Type B pancreatic cell (in vitro differentiated cells): ENCODE measurements around the gene CST9L. TPM values are rescaled to one million over a fixed set of nuclear protein-coding genes. Genes with fewer than 3 reads are reported as not detected.

Source experiments
- DNase-seq: peaks from one replicate; pipeline ENCODE4 v3.0.0; 2021; ENCODE audit warnings: mixed read lengths; ENCODE audit not compliant: unreplicated experiment; ENCODE audit errors: extremely low spot score
- H3K27ac Mint-ChIP-seq: 2 replicates; pipeline ENCODE4 v1.8.0; 2021; ENCODE audit warnings: mild to moderate bottlenecking, mixed read lengths
- H3K27me3 Mint-ChIP-seq: 2 replicates; pipeline ENCODE4 v1.8.0; 2021; ENCODE audit warnings: mixed read lengths
- H3K36me3 Mint-ChIP-seq: 2 replicates; pipeline ENCODE4 v1.8.0; 2021; ENCODE audit warnings: mixed read lengths
- H3K4me1 Mint-ChIP-seq: one replicate; pipeline ENCODE4 v1.8.0; 2021; ENCODE audit warnings: mixed read lengths; ENCODE audit not compliant: unreplicated experiment
- H3K4me3 Mint-ChIP-seq: 2 replicates; pipeline ENCODE4 v1.8.0; 2021; ENCODE audit warnings: mild to moderate bottlenecking, mixed read lengths
- H3K9me3 Mint-ChIP-seq: 2 replicates; pipeline ENCODE4 v1.8.0; 2021; ENCODE audit warnings: mixed read lengths
- CTCF ChIP-seq: fragments of 200-600 bp; sonication (generic); conservative IDR thresholded peaks from 2 replicates; pipeline ENCODE4 v1.5.0; 2021; ENCODE audit warnings: antibody characterized with exemption, mild to moderate bottlenecking
- total RNA-seq: library from RNA; stranded (reverse); gene quantifications from 2 replicates; pipeline ENCODE4 v1.2.1, GENCODE V29; 2021; ENCODE audit warnings: low replicate concordance

Gene CST9L
- total RNA-seq, 1 donor from 2014 or later = not detected

- no peak for TF ChIP-seq CTCF
- peaks cover 7% of the 10 kb centered on the region for H3K27me3 Mint-ChIP-seq
- no peak for DNase-seq
Observed at GRCh38 chr20:23603321-23603720, 35.0 kb upstream of the CST9L start.

GRCh38 chr20:23602699-23603098 is 34.4 kb upstream of the CST9L start:
- DNase-seq = no peak
- Mint-ChIP-seq H3K27me3 (peaks cover 7% of the 10 kb centered on the region), H3K9me3 (no peaks in the 10 kb centered on the region), H3K36me3 (no peaks in the 10 kb centered on the region), H3K4me1 (no peaks in the 10 kb centered on the region), H3K27ac (no peak overlapping the region), H3K4me3 (no peak overlapping the region)
- no peak for TF ChIP-seq CTCF

More at GRCh38 chr20:23603321-23603720, 35.0 kb upstream of the CST9L start:
- Mint-ChIP-seq H3K27ac (no peak overlapping the region), H3K4me1 (no peaks in the 10 kb centered on the region), H3K9me3 (no peaks in the 10 kb centered on the region), H3K36me3 (no peaks in the 10 kb centered on the region), H3K4me3 (no peak overlapping the region)

GRCh38 chr20:23602241-23602640 is 34.0 kb upstream of the CST9L start:
- no peak for DNase-seq

GRCh38 chr20:23601715-23602114 is 33.4 kb upstream of the CST9L start:
- Mint-ChIP-seq H3K27me3 (peaks cover 7% of the 10 kb centered on the region), H3K4me3 (no peak overlapping the region), H3K4me1 (no peaks in the 10 kb centered on the region), H3K36me3 (no peaks in the 10 kb centered on the region), H3K27ac (no peak overlapping the region), H3K9me3 (no peaks in the 10 kb centered on the region)
- DNase-seq = no peak
- TF ChIP-seq CTCF = no peak

More at GRCh38 chr20:23602241-23602640, 34.0 kb upstream of the CST9L start:
- Mint-ChIP-seq H3K4me3 (no peak overlapping the region), H3K9me3 (no peaks in the 10 kb centered on the region), H3K27me3 (peaks cover 7% of the 10 kb centered on the region), H3K4me1 (no peaks in the 10 kb centered on the region), H3K27ac (no peak overlapping the region), H3K36me3 (no peaks in the 10 kb centered on the region)
- no peak for TF ChIP-seq CTCF

GRCh38 chr20:23598481-23598880 is 30.2 kb upstream of the CST9L start:
- Mint-ChIP-seq H3K27me3 (no peaks in the 10 kb centered on the region), H3K4me3 (no peak overlapping the region), H3K27ac (no peak overlapping the region), H3K9me3 (no peaks in the 10 kb centered on the region), H3K36me3 (no peaks in the 10 kb centered on the region), H3K4me1 (no peaks in the 10 kb centered on the region)
- no peak for DNase-seq
- no peak for TF ChIP-seq CTCF
